SK-N-SH (cell line): ENCODE results near the gene ZMPSTE24. TPM values are rescaled to one million over a fixed set of nuclear protein-coding genes. Genes with fewer than 3 reads are reported as not detected.

Source experiments
- CTCF ChIA-PET: fragments of 300-600, 350-600 bp; formaldehyde crosslinking; extraction: SDS; loops from one replicate; lab custom pipeline; 2021; lab: Yijun Ruan, JAX
- POLR2A ChIA-PET: fragments of 350-600 bp; sonication (Branson Sonifier 250); formaldehyde crosslinking; extraction: SDS; loops from one replicate; lab custom pipeline; 2020; ENCODE audit warnings: antibody characterized with exemption, inconsistent platforms; lab: Yijun Ruan, JAX
- DNase-seq: peaks from one replicate; pipeline ENCODE4 v3.0.0; 2012
- H2AFZ ChIP-seq: fragments of 200-600 bp; sonication (generic); 2 replicates; pipeline ENCODE4 v1.8.1; 2016; ENCODE audit warnings: antibody characterized with exemption, mild to moderate bottlenecking, low read depth
- H3F3A ChIP-seq: fragments of 200-600 bp; sonication (generic); replicated peaks from 2 replicates; pipeline ENCODE3; 2016; ENCODE audit warnings: antibody characterized with exemption, mild to moderate bottlenecking; ENCODE audit not compliant: insufficient read depth
- H3K27ac ChIP-seq, 2 experiments: fragments of 200-500 bp in 1 of 2; fragments of 200-600 bp in 1 of 2; sonication (Bioruptor generic) in 1 of 2; sonication (generic), shearing (Covaris generic) in 1 of 2; 2 replicates each; pipeline versions ENCODE4 v1.5.1 to v1.6.1; 2014 to 2016; ENCODE audit warnings: low read depth in 2 of 2, inconsistent platforms in 1 of 2, low read length in 1 of 2, mild to moderate bottlenecking in 1 of 2, mixed read lengths in 1 of 2
- H3K27me3 ChIP-seq: fragments of 200-600 bp; sonication (generic), shearing (Covaris generic); 2 replicates; pipeline ENCODE4 v1.6.1; 2016; ENCODE audit warnings: mixed run types; ENCODE audit not compliant: insufficient read depth
- H3K36me3 ChIP-seq, 2 experiments: fragments of 200-500 bp in 1 of 2; fragments of 200-600 bp in 1 of 2; sonication (Bioruptor generic) in 1 of 2; sonication (generic) in 1 of 2; replicated peaks in 1 of 2; 2 replicates each; pipeline versions ENCODE3 to v1.5.1; 2014 to 2016; ENCODE audit warnings: low read length in 1 of 2, mild to moderate bottlenecking in 1 of 2; ENCODE audit not compliant: insufficient read depth in 2 of 2, control insufficient read depth in 1 of 2
- H3K4me1 ChIP-seq, 2 experiments: fragments of 200-500 bp in 1 of 2; fragments of 200-600 bp in 1 of 2; sonication (Bioruptor generic) in 1 of 2; sonication (generic), shearing (Covaris generic) in 1 of 2; 2 replicates each; pipeline versions ENCODE4 v1.5.1 to v1.6.1; 2014 to 2016; ENCODE audit warnings: low read depth in 1 of 2, low read length in 1 of 2, mixed run types in 1 of 2; ENCODE audit not compliant: insufficient read depth in 2 of 2, control insufficient read depth in 1 of 2
- H3K4me2 ChIP-seq: fragments of 200-600 bp; sonication (generic), shearing (Covaris generic); 2 replicates; pipeline ENCODE4 v1.6.1; 2017; ENCODE audit warnings: mixed run types
- H3K4me3 ChIP-seq, 2 experiments: fragments of 200-500 bp in 1 of 2; fragments of 200-600 bp in 1 of 2; sonication (Bioruptor generic) in 1 of 2; sonication (generic), shearing (Covaris generic) in 1 of 2; 2 replicates each; pipeline versions ENCODE4 v1.5.1 to v1.8.1; 2014 to 2016; ENCODE audit warnings: low read depth in 2 of 2, inconsistent platforms in 1 of 2, low read length in 1 of 2, mild to moderate bottlenecking in 1 of 2, mixed read lengths in 1 of 2, moderate library complexity in 1 of 2
- H3K79me2 ChIP-seq: fragments of 200-600 bp; sonication (generic); 2 replicates; pipeline ENCODE4 v1.8.1; 2017; ENCODE audit warnings: mild to moderate bottlenecking; ENCODE audit not compliant: insufficient read depth
- H3K9ac ChIP-seq: fragments of 200-600 bp; sonication (generic); 2 replicates; pipeline ENCODE4 v1.6.1; 2017; ENCODE audit warnings: mixed run types
- H3K9me2 ChIP-seq: fragments of 200-600 bp; sonication (generic); 2 replicates; pipeline ENCODE4 v1.6.1; 2017; ENCODE audit warnings: mixed run types
- H3K9me3 ChIP-seq: fragments of 200-600 bp; sonication (generic); 2 replicates; pipeline ENCODE4 v1.6.1; 2017; ENCODE audit warnings: mixed run types, mild to moderate bottlenecking, moderate library complexity
- H4K20me1 ChIP-seq: fragments of 200-600 bp; sonication (generic); 2 replicates; pipeline ENCODE4 v1.6.1; 2017; ENCODE audit warnings: mild to moderate bottlenecking, mixed run types; ENCODE audit not compliant: insufficient read depth
- ELF1 ChIP-seq: IDR thresholded peaks from 2 replicates; pipeline ENCODE4 v1.4.0; 2012
- EP300 ChIP-seq, 2 experiments: IDR thresholded peaks; 2 replicates each; pipeline versions ENCODE4 v1.4.0 to v1.6.1; 2012; ENCODE audit warnings: borderline replicate concordance in 1 of 2, low read depth in 1 of 2, low read length in 1 of 2
- EZH2phosphoT487 ChIP-seq: fragments of 200-600 bp; sonication (generic); IDR thresholded peaks from 2 replicates; pipeline ENCODE4 v1.6.1; 2017; ENCODE audit warnings: low read depth, mixed run types, mild to moderate bottlenecking, antibody characterized with exemption, moderate library complexity, borderline replicate concordance
- FOSL2 ChIP-seq: IDR thresholded peaks from 2 replicates; pipeline ENCODE4 v1.4.0; 2012; ENCODE audit warnings: low read depth, mild to moderate bottlenecking, moderate library complexity, borderline replicate concordance
- FOXJ3 ChIP-seq: sonication (generic); formaldehyde crosslinking; IDR thresholded peaks from 2 replicates; pipeline ENCODE4 v1.5.1; 2020; ENCODE audit warnings: mild to moderate bottlenecking, missing genetic modification reagents
- FOXM1 ChIP-seq: IDR thresholded peaks from 2 replicates; pipeline ENCODE4 v1.4.0; 2012; ENCODE audit warnings: low read depth, mild to moderate bottlenecking
- MEF2A ChIP-seq: IDR thresholded peaks from 2 replicates; pipeline ENCODE4 v1.4.0; 2012; ENCODE audit warnings: low read depth, borderline replicate concordance
- MXI1 ChIP-seq: IDR thresholded peaks from 2 replicates; pipeline ENCODE4 v1.6.1; 2012; ENCODE audit warnings: mild to moderate bottlenecking, low read depth, low read length, improper control_type of control experiment
- RAD21 ChIP-seq: IDR thresholded peaks from 2 replicates; pipeline ENCODE4 v1.6.1; 2012; ENCODE audit warnings: mild to moderate bottlenecking, low read length
- RCOR1 ChIP-seq: fragments of 150-350 bp; IDR thresholded peaks from 2 replicates; pipeline ENCODE4 v1.6.1; 2017; ENCODE audit warnings: antibody characterized with exemption, low read length
- RFX5 ChIP-seq: IDR thresholded peaks from 2 replicates; pipeline ENCODE4 v1.6.1; 2012; ENCODE audit warnings: mild to moderate bottlenecking, improper control_type of control experiment, low read length
- SMC3 ChIP-seq: IDR thresholded peaks from 2 replicates; pipeline ENCODE4 v1.6.1; 2012; ENCODE audit warnings: low read depth, low read length, improper control_type of control experiment
- TEAD4 ChIP-seq: IDR thresholded peaks from 2 replicates; pipeline ENCODE4 v1.4.0; 2012; ENCODE audit warnings: mild to moderate bottlenecking, borderline replicate concordance; ENCODE audit not compliant: insufficient read depth
- YY1 ChIP-seq: IDR thresholded peaks from 2 replicates; pipeline ENCODE4 v1.4.0; 2012; ENCODE audit warnings: low read depth, mild to moderate bottlenecking
- WGBS: methylation state at CpG from one replicate; pipeline ENCODE4 v1.1.6; 2017; ENCODE audit warnings: low lambda C conversion rate; 5-methylcytosine and 5-hydroxymethylcytosine counted together
- polyA plus RNA-seq, 3 experiments: library from polyadenylated mRNA; depleted of rRNA; stranded (reverse); fragments of >200 nt; gene quantifications; 2 replicates each; pipeline ENCODE4 v1.2.3, GENCODE V29; 2012
- TF ChIP-seq, protein P1 (sequence below): IDR thresholded peaks from 2 replicates; pipeline ENCODE4 v1.4.0; 2012; ENCODE audit warnings: low read depth
- TF ChIP-seq, protein P2 (sequence below): fragments of 150-350 bp; IDR thresholded peaks from 2 replicates; pipeline ENCODE4 v1.6.1; 2016; ENCODE audit warnings: mild to moderate bottlenecking, low read depth, low read length

The ZMPSTE24 gene
- polyA plus RNA-seq, 1 of the 3 experiments (the other 2 are of a cell fraction): 13.7 TPM

DNA sequence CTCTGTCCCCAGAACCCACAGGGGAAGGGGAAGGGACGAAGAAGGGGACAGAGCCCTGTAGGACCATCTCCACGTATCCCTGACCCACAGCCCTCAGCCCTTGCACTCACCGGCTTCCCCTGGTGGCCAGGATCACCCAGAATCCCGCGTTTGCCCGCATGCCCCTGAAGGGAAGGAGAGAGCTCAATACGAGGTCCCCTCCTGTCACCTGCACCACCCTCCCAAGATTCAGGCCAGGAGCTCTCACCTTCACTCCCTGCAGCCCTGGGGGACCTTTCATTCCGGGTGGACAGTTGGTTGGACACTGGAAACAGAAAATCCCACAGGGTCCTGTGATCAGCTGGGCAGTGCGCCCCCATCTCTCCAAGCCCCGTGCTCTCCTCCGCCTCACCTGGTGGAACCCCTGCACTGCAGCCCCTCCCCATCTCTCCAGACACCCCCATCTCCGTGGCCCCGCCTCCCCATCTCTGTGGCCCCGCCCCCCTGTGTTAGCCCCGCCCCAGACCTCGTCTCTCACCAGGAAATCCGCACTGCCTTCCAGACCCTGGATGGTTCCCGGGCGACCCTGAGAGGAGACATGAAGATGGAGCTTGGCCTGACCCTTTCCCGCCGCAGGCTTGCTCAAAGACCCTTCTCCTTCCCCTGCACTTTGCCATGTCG, 53.1 kb downstream of the ZMPSTE24 start:
- H3K9me2 ChIP-seq: no peaks in the 10 kb centered on the region
- H3K27me3 ChIP-seq: no peaks in the 10 kb centered on the region; the same call in 1 of the 2 replicates
- no peaks in the 10 kb centered on the region for H3K36me3 ChIP-seq
- TF ChIP-seq YY1 (no peak), MEF2A (no peak), SMC3 (no peak), EZH2phosphoT487 (no peak), FOSL2 (no peak), ELF1 (no peak), FOXJ3 (CRISPR knock-in tag) (no peak), RAD21 (no peak)
- H3K79me2 ChIP-seq: no peaks in the 10 kb centered on the region
- H4K20me1 ChIP-seq: no peaks in the 10 kb centered on the region
- H3K9ac ChIP-seq: no peak overlapping the region
- H2AFZ ChIP-seq: no peak overlapping the region
- ChIA-PET CTCF (interaction anchor here (1.5 to 12.5 kb wide), 3 partner anchors 26 to 167 kb away, joined by 5 to 150 read pairs (median 7); no protein-coding TSS in a partner anchor), POLR2A (no interaction called here)
- no peaks in the 10 kb centered on the region for H3K9me3 ChIP-seq
- 88% methylated on average over 21 of the region's 22 CpGs for WGBS
- no peak overlapping the region for H3K4me2 ChIP-seq
- H3K4me3 ChIP-seq: no peak overlapping the region
- H3F3A ChIP-seq: no peaks in the 10 kb centered on the region
- H3K4me1 ChIP-seq: no peaks in the 10 kb centered on the region; a peak in 1 of 4 replicates
- H3K27ac ChIP-seq: no peak overlapping the region
- DNase-seq: no peak

DNA sequence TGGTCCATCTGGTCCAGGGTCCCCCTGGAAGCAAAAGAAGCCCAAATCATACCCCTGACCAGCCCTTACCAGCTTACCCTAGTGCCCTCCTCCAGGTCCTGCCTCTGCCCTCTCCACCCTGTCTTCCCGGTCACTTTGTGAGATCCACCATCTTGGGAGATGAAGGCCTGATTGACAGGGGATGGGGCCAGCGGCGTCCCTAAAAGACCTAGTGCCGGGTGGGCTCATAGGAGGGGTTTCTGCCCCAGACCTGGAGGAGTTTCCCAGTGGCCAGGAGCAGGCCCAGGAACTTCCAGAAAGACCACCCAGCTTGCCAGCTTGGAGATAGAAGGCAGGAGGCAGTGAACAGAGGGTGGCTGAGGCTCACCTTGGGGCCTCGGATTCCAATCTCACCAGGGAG, 53.7 kb downstream of the ZMPSTE24 start:
- Histone ChIP-seq H3K4me3 (no peak overlapping the region), H3K79me2 (no peaks in the 10 kb centered on the region), H2AFZ (no peak overlapping the region), H4K20me1 (no peaks in the 10 kb centered on the region), H3K9me3 (no peaks in the 10 kb centered on the region), H3K36me3 (no peaks in the 10 kb centered on the region), H3K4me1 (peaks cover 0 to 3% of the 10 kb centered on the region in 2 experiments; a peak in 1 of 4 replicates), H3K27ac (no peak overlapping the region), H3F3A (no peaks in the 10 kb centered on the region), H3K9ac (no peak overlapping the region), H3K9me2 (no peaks in the 10 kb centered on the region), H3K4me2 (no peak overlapping the region), H3K27me3 (no peaks in the 10 kb centered on the region; the same call in 1 of the 2 replicates)
- 80% methylated on average over 3 of the region's 5 CpGs for WGBS
- CTCF ChIA-PET: interaction anchor here (1.5 to 12.5 kb wide), 3 partner anchors 25 to 168 kb away, joined by 5 to 150 read pairs (median 7); no protein-coding TSS in a partner anchor
- TF ChIP-seq, protein P1, sequence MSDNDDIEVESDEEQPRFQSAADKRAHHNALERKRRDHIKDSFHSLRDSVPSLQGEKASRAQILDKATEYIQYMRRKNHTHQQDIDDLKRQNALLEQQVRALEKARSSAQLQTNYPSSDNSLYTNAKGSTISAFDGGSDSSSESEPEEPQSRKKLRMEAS: no peak
- TF ChIP-seq, protein P2, sequence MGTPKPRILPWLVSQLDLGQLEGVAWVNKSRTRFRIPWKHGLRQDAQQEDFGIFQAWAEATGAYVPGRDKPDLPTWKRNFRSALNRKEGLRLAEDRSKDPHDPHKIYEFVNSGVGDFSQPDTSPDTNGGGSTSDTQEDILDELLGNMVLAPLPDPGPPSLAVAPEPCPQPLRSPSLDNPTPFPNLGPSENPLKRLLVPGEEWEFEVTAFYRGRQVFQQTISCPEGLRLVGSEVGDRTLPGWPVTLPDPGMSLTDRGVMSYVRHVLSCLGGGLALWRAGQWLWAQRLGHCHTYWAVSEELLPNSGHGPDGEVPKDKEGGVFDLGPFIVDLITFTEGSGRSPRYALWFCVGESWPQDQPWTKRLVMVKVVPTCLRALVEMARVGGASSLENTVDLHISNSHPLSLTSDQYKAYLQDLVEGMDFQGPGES: no peak
- no peak for TF ChIP-seq RAD21
- TF ChIP-seq RFX5: no peak
- TF ChIP-seq TEAD4: no peak
- TF ChIP-seq MXI1: no peak
- no peak for TF ChIP-seq FOSL2
- TF ChIP-seq FOXM1: no peak
- TF ChIP-seq RCOR1: no peak
- TF ChIP-seq MEF2A: no peak
- no peak for TF ChIP-seq EP300 (IDR thresholded peaks at IDR 0.05; ENCODE audit: borderline replicate concordance in 1 of 2, low read depth in 1 of 2, low read length in 1 of 2)
- POLR2A ChIA-PET: no interaction called here
- no peak for DNase-seq
